AG10803 (cell line): ENCODE results near the gene BTAF1.

Experiments
- DNase-seq: peaks from one replicate; pipeline ENCODE4 v3.0.0; 2010; ENCODE audit warnings: low read depth
- H3K4me3 ChIP-seq: 2 replicates; pipeline ENCODE4 v1.5.1; 2011; ENCODE audit warnings: mild to moderate bottlenecking, low read length, control low read depth
- TF ChIP-seq, protein P1 (sequence below): conservative IDR thresholded peaks from 2 replicates; pipeline ENCODE4 v1.5.1; 2011; ENCODE audit warnings: mild to moderate bottlenecking, low read length, control low read depth, inconsistent platforms

BTAF1 gene

DNA sequence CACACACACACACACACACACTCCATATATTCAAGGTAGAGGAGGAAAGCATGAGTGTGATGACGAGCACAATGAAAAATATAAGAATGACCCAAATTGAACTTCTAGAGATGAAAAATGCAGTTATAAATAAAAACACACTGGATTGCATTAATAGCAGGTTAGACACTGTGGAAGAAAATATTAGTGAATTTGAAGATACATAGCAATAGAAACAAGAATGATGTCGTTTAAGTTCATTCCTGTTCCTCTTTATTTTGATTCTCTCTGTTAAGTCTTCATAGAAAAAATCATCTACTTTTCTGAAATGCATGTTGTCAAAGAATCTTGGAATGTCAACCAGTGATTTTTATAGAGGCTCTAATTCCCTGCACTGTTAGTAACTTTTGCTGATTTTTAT is 78.4 kb downstream of the BTAF1 start:
- TF ChIP-seq, protein P1, sequence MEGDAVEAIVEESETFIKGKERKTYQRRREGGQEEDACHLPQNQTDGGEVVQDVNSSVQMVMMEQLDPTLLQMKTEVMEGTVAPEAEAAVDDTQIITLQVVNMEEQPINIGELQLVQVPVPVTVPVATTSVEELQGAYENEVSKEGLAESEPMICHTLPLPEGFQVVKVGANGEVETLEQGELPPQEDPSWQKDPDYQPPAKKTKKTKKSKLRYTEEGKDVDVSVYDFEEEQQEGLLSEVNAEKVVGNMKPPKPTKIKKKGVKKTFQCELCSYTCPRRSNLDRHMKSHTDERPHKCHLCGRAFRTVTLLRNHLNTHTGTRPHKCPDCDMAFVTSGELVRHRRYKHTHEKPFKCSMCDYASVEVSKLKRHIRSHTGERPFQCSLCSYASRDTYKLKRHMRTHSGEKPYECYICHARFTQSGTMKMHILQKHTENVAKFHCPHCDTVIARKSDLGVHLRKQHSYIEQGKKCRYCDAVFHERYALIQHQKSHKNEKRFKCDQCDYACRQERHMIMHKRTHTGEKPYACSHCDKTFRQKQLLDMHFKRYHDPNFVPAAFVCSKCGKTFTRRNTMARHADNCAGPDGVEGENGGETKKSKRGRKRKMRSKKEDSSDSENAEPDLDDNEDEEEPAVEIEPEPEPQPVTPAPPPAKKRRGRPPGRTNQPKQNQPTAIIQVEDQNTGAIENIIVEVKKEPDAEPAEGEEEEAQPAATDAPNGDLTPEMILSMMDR = no peak
- H3K4me3 ChIP-seq = no peak overlapping the region
- no peak for DNase-seq

DNA sequence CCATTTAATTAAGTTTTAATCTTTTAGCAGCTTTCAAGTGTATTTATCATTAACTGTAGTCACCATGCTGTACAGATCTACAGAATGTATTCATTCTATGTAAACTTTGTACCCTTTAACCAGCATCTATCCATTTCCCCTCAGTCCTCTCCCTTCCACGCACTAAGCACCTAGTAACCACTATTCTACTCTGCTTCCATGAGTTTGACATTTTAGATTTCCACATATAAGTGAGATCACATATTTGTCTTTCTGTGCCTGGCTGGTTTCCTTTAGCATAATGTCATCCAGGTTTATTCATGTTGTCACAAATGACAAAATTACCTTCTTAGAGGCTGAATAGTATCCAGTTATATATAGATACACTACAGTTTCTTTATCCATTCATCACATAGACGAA is 79.7 kb downstream of the BTAF1 start:
- DNase-seq = no peak
- TF ChIP-seq, protein P1 = no peak
- no peak overlapping the region for H3K4me3 ChIP-seq

DNA sequence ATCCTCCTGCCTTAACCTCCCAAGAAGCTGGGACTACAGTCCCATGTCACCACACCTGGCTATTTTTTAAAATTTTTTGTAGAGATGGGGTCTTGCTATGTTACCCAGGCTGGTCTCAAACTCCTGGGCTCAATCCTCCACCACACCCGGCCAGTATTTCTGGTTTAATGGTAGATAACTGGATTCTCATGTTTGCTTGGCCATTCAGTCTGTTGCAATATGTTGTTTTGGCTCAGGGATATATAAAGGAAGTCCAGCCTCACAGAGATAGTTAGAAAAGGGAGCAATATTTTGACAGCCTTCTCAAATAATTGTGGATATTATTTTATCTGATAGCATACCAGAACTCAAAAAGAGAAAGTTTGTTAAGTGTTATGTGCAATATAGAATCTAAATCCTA is 82.4 kb downstream of the BTAF1 start:
- H3K4me3 ChIP-seq = no peak overlapping the region
- DNase-seq = no peak
- TF ChIP-seq, protein P1 = no peak

DNA sequence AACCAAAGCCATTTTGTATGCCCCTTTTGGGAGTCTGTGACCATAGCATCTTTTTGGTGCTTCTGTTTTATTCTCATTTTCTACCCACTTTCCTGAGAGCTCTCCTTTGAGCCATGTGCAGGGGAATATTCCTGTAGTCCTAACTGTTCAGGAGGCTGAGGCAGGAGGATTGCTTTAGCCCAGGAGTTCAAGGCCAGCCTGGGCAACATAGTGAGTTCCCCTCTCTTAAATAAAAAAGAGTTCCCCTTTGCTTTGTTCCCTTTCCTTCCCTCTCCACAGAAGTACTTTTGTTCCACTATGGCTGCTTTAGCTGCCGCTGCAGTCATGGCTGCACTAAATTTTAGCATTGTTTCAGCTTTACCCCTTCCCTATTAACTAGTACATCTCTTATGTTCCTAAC is 85.9 kb downstream of the BTAF1 start:
- DNase-seq = no peak
- no peak overlapping the region for H3K4me3 ChIP-seq
- TF ChIP-seq, protein P1 = no peak

DNA sequence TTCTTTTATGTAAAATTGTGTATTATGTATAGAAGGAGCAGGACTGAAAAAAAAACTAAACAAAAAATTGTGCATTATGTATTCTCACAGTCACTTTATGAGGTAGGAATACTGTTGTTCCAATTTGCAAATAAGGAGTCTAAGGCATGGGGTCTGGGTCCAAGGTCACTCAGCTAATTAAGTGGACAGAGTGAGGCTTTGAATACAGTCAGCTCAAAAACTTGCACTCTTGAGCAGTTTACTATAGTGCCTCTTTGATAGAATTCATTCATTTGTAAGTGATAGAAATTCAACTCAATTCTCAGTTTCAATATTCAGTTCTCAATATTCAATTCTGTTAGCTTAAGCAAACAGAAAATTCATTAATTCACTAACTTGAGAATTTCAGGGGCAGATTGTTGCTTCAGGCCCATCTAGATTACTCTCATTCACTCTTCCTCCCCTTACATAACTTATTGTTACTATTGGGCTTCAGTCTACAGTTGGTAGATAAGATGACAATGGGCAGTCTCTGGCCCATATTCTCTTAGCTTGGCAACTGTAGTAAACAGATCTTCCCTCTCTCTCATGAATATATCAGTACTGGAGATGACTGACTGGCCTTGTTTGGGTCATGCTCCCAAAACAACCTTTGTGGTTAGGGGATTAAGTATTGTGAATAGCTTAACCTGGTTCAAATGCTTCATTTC is 86.6 kb downstream of the BTAF1 start:
- DNase-seq = no peak
- TF ChIP-seq, protein P1 = no peak
- no peak overlapping the region for H3K4me3 ChIP-seq

DNA sequence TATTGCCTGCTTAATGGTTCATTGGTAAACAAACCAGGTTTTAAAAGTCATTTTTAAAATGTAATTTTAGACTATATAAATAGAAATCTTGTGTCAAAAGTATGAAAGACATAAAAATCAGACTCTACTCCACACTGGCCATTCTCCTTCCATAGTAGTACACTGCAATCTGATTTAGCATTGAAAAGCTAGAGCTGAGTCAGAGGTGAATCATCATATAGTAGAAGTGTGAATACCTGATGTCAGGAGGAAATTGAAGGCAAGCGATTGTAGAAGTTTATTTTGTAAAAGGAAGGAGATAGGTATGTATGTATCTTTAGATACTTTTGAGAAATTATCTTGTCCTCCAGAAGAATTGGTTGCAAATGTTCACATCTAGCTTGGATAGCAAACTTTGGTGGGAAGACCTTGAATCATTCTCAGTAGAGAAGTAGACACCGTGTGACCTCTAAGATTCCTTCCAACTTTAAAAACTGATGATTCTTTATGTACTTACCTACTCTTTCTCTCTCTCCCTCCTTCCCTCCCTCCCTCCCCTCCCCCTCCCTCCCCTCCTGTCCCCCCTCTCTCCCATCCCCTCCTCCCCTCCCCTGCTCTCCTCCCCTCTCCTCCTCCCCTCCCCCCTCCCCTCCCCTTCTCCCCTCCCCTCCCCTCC is 88.1 kb downstream of the BTAF1 start:
- no peak overlapping the region for H3K4me3 ChIP-seq
- TF ChIP-seq, protein P1 = no peak
- peak; percentile 14 for DNase-seq

DNA sequence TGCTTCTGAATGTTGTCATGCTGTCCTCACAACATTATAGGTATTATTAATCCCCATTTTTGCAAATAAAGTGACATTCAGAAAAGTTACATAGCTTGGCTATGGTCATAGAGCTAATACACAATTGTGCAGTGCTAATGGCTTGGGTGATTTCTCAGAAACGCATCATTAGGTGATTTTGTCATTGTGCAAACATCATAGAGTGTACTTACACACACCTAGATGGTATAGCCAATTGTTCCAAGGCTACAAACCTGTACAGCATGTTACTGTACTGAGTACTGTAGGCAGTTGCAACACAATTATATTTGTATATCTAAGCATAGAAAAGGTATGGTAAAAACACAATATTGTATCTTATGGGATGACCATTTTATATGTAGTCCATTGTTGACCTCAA is 91.0 kb downstream of the BTAF1 start:
- H3K4me3 ChIP-seq = no peak overlapping the region
- TF ChIP-seq, protein P1 = no peak
- DNase-seq = no peak
